Activated effector memory CD4-positive, alpha-beta T cell treated with Interleukin-2 at 50 U/mL for 16 hours (primary cell): Measurements from ENCODE around the gene LMBR1L.
"Not testable (repeated sequence)": the region's sequence is repeated elsewhere in the genome, so short reads cannot be mapped to it uniquely, and the experiment has no call there.

Experiments used
- DNase-seq: peaks from one replicate; pipeline ENCODE4 v3.0.0-alpha.2; 2020

LMBR1L gene, protein sequence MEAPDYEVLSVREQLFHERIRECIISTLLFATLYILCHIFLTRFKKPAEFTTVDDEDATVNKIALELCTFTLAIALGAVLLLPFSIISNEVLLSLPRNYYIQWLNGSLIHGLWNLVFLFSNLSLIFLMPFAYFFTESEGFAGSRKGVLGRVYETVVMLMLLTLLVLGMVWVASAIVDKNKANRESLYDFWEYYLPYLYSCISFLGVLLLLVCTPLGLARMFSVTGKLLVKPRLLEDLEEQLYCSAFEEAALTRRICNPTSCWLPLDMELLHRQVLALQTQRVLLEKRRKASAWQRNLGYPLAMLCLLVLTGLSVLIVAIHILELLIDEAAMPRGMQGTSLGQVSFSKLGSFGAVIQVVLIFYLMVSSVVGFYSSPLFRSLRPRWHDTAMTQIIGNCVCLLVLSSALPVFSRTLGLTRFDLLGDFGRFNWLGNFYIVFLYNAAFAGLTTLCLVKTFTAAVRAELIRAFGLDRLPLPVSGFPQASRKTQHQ

DNA sequence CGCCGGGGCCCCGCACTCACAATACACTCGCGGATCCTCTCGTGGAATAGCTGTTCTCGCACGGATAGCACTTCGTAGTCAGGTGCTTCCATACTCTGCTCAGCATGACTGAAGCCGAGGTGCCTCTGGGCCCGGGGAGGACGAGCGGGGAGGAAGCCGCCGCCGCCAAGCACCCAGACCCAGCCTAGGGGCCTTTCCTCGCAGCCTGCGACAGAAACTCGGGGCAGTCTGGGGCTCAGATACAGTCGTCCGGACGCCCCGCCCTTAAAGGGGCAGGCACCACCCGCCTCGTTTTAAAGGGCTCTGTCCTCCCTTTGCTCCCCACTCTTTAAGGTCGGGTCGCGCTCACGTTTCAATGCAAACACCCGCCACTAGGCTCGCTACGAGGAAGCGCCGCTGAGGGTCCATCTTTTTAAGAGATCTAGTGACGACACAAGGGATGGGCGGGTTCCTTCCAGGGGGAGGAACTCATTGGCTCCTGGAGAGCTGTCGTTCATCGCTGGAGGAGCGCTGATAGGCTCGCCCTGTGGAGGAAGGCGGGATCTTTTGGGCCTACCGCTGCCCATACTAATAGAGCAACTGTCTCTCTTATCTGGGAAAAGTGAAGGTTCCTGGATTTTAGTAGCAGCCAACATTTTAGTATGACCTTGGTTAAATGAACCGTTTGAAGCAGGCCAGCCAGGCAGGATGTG lies at the start of gene LMBR1L:
LMBR1L (minus strand) TSS at position 384 of the 692 bp plus-strand sequence; CDS start at position 92, 292 bp downstream.
- peak; percentile 94 for DNase-seq

DNA sequence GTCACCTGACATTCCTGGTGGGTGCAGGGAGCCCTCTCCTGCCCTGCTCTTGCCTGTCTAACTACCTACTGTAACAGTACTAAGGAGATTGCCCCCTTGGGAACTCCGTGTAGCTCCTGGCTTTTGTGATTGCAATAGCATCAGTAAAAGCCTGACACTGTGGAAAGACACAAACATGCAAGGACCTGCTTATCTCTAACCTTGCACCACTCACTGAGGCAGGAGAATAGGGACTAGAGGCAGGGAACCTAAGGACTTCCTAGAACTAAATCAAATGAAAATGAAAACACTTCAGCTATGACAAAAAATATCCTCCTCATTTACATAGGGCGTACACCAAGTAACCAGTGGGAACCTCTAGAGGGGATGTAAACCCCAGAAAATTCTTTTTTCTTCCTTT lies 49.8 kb upstream of the LMBR1L start:
- DNase-seq: no peak

DNA sequence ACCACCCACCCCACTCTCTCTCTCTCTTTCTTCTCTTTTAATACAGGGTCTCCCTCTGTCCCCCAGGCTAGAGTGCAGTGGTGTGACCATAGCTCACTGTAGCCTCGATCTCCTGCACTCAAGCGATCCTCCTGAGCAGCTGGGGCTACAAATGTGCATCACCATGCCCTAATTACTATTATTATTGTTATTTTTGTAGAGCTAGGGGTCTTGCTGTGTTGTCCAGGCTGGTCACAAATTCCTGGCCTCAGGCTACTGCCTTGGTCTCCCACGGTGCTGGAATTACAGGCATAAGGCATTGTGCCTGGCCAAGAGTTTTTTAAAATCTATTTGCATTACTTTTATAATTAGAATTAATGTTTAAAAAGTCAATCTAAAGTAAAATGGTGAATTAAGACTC lies 43.6 kb upstream of the LMBR1L start:
- no peak for DNase-seq

DNA sequence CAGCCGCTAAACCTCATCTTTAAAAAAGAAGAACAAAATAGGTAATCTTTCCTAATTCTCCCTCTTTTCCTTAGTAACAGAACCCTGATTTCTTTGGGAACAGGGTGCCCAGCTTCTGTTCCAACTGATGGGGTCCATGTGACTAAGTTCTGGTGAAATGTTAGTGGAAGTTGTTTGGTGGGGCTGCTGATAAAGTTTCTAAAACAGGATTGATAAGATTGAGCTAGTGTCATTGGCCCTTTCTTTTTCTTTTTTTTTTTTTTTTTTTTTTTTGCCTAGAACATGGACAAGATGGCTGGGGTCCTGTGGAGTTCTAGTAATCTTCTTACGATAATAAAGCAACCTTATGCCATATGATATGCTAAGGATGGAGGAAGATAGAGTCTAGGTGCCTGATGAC lies 36.7 kb upstream of the LMBR1L start:
- DNase-seq: no peak

DNA sequence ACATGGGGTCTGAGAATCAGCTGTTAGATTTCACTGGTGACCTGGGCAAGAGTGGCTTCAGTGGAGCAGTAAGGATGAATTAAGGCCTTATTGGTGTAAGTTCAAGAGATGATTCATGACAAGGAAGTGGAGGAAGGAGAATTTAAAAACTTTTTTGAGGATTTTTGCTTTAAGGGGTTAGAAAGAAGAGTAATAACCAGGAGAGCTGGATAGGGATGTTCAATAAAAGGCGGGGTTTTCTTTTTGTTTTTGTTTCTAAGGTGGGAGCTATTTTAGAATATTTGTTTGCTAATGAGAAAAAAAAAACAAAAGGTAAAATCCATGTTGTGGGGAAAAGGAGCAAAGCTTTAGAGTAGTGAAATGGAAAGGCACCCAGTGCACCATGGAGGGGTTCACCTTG lies 35.8 kb upstream of the LMBR1L start:
- DNase-seq: no peak

DNA sequence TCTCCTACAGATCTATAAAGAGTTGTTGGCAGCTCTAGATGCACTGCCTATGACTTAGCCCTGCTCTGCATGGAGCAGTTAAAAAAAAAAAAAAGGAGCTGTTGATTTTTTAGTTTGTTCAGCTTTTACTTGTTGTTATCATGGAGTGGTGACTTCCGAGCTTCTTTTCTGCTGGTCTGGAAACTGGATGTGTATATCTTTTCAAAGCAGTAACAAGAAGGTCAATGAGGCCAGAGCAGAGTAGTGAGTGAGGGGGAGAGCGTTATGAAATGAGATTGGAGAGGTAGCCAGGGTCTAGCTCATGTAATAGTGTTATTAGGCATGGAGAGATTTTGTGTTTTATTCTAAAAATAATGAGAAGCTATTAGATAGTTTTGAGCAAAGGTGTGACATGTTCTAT lies 33.7 kb upstream of the LMBR1L start:
- DNase-seq: no peak

DNA sequence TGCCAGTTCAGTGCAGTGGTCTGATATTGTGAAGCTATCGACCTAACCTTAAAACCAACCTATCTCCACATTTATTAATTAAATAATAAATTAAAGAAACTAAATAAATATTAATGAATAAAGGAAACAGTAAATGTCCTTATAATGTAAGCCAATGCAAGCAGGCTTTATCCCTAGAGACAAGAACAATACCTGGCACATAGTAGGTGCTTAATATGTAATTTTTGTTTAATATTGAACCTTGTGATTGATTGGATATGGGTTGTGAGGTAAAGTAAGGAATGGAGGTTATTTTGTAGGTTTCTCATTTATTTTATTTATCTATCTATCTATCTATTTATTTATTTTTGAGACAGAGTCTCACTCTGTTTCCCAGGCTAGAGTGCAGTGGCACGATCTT lies 28.4 kb upstream of the LMBR1L start:
- no peak for DNase-seq

DNA sequence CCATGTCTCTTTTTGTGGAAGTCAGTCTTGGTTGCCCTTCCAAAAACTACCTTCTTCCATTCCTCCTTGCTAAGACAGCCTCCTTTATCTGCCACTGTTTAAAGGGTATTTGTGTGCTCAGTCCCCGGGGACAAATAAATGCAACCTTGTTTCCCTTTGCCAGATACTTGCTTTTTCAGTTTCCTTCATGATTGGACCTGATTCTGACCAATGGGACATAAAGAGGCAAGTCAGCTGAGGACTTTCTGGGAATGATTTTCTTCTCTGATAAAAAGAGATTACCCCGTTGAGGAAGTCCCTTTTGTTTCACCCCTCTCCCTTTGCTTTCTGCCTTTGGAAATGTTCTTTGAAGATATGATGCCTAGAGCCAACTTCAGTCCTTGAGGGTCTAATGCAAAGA lies 27.9 kb upstream of the LMBR1L start:
- no peak for DNase-seq

DNA sequence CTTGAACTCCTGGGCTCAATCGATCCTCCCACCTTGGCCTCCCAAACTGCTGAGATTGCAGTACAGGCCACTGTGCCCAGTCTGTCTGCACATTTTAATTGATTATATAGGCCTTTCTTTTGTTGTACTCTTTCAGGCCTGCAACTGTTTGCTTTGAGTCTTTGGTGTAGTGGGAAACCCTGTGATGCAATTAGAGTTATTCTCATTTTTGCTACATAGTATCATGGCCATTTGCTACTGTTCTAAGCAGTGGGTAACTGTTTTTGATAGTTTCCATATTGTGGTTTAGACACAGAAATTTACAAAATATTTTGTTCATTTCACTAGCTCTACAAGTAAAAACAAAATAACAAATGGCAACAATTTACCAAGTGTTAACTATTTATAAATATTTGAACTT lies 26.8 kb upstream of the LMBR1L start:
- no peak for DNase-seq

DNA sequence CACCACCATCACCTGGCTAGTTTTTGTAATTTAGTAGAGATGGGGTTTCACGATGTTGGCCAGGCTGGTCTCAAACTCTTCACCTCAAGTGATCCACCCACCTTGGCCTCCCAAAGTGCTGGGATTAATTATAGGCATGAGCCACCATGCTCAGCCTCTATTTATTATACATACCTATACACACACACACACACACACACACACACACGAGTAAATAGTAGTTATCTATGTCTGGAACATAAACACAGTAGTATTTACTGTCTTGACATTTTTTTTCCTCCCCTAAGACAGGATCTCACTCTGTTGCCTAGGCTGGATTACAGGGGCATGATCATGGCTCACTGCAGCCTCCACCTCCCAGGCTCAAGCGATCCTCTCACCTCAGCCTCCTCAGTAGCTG lies 26.4 kb upstream of the LMBR1L start:
- DNase-seq: not testable (repeated sequence)

DNA sequence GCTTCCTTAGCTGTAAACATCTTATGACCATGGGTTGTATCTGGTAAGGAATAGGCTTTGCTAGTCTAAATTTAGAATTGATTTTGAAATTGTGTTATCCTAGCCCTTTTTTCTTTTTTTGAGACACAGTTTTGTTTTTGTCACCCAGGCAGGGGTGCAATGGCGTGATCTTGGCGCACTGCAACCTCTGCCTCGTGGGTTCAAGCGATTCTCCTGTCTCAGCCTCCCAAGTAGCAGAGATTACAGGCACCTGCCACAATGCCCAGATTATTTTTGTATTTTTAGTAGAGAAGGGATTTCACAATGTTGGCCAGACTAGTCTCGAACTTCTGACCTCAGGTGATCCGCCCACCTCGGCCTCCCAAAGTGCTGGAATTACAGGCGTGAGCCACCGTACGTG lies 22.9 kb upstream of the LMBR1L start:
- DNase-seq: no peak

DNA sequence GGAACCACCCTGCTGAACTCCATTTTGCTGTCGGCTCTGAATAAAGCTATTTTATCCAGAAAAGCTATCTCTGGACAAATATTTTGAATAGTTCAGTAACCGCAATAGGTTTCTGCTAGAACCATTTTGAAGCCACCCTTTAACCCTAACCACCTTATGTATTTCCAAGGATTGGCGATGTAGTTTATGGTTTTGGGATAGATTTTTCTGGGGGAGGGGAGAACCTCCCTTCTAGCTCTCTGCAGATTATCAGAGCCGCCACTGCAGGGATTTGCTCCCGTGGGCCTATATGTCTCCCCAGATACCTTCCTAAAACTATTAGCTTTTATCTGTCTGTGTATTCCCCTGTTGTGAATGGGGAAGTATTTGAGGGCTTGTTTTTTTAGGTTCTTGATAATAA lies 22.4 kb upstream of the LMBR1L start:
- no peak for DNase-seq

DNA sequence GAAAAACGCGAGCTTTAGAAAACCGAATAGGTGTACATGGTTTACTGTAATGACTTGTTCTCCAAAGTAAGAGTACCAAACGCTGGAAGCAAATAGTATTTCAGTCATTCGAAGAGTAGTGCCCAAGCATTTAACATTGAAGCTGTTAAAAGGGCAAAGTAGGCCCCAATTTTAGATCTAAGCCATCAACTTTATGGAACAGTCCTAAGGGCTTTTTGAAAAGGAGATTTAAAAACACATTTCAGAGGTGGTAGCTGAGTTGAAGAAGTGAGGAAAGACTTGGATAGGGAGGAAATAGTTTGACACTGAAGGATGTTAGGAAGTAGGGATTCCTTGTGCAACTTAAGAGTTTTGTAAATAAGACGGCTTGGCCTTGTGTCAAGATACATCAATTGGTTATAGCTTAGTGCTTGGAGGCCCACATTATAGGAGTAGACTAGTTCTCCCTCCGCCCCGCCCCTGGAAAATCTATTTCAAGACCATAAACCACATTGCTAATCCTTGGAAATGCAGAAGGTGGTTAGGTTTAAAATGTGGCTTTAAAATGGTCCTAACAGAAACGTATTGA lies 21.3 kb upstream of the LMBR1L start:
- no peak for DNase-seq

DNA sequence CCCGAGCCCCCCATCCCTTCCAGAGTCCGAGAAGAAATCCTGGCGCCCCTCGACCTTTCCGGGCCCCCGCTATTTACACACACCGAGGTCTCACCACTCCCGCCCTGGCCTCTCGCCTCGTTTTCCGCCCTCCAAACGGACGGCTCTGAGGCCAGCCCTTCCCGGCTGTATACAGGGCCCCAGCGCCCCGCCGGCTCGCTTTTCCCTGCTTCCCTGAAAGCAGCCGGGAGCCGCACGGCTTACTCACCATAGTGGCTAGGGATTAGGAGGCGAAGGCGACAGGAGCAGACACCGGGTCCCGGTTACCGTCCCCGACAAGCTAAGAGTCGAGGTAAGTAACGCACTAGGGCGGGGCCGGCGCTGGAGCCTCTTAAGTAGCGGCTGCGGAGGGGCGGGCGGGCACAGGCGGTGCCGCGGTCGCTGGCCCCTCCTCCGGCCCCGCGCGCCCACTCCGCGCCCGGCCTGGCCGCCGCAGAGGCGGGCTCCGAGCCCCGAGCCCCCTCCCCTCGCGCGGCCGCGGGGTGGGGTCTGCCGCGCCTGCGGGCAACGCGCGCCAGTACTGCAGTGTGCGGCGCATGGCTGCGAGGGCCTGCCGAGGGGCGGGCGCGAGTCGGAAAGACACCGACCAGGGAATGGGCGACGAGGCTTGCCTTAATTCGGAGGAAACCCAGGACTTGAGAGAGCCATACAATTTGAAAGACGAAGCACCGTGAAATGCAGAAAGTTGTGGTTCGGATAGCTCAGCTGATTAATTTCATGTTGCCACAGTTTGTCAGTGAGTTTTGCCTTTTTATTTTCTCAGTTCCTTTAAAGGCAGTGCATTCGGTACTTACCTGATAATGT lies 20.6 kb upstream of the LMBR1L start, which contains the start of gene TUBA1B:
TUBA1B (minus strand) TSS at position 345 of the 843 bp plus-strand sequence; CDS start at position 250, 95 bp downstream.
- peak; percentile 84 for DNase-seq

DNA sequence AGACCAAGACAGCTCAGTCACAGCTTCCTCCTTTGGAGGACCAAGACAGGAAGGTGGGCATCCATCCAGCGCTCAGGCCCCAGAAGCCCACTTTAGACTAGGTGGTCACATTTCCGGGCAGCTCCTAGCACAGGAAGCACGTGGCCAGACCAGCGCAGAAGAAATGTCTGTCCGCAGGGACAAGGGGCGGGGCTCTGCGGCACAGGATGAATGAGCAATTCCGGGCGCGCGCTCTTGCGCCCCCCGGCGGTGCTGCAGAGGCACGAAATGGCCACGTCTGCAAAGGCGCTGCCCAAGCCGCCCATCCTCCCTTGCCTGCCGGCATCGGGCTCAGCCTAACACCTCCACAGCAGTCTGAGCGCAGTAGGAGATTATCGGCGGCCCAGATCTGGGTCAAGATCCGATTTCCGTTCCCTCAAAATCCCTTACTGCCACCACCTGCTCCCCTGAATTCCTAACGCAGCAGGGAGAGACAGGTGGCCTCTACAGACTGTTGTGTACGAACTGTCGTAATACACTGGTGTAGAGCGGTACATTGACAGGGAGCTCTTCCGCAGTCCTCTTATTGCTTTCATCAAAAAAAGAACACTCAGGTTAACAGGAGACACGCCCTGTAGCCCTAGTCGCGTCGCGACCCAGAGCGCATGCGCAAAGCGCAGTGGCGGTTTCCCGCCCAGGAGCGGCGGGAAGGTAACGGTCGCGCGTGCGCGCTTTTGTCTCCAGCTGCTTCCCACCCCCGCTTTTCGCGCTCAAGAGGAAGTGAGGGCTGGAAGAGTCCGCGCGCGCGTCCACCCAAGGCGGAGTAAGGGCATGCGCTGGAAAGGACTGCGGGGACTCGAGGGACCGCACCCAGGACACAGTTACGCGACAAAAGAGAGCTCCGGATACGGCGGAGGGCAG lies 19.8 kb upstream of the LMBR1L start:
- peak; percentile 90 for DNase-seq

DNA sequence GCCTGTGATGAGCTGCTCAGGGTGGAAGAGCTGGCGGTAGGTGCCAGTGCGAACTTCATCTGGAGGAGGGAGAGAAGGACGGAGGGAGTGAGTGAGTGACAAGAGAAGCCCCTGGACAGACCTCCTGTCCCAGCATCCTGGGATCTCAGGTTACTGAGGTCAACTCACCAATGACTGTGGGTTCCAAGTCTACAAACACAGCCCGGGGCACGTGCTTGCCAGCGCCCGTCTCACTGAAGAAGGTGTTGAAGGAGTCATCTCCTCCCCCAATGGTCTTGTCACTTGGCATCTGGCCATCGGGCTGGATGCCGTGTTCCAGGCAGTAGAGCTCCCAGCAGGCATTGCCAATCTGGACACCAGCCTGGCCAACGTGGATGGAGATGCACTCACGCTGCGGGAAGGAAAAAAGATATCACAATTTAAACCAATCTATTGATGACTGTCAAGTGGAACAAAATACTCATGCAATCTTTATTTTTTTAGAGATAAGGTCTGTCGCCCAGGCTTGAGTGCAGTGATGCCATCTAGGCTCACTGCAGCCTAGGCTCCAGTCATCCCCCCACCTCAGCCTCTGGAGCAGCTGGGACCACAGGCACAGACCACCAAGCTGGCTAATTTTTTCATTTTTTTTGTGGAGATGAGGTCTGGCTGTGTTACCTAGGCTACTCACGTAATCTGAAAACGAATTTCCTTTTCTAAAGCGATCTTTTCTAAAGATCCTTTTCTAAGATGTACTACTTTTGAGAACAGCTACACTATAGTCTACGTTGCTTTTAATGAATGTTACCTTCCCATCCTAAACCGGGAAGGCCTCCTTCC lies 18.9 kb upstream of the LMBR1L start:
- DNase-seq: no peak

DNA sequence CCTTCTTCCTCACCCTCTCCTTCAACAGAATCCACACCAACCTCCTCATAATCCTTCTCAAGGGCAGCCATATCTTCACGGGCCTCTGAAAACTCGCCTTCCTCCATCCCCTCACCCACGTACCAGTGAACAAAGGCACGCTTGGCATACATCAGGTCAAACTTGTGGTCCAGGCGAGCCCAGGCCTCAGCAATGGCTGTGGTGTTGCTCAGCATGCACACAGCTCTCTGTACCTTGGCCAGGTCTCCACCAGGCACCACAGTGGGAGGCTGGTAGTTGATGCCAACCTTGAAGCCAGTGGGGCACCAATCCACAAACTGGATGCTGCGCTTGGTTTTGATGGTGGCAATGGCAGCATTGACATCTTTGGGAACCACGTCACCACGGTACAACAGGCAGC lies 17.3 kb upstream of the LMBR1L start:
- not testable (repeated sequence) for DNase-seq

DNA sequence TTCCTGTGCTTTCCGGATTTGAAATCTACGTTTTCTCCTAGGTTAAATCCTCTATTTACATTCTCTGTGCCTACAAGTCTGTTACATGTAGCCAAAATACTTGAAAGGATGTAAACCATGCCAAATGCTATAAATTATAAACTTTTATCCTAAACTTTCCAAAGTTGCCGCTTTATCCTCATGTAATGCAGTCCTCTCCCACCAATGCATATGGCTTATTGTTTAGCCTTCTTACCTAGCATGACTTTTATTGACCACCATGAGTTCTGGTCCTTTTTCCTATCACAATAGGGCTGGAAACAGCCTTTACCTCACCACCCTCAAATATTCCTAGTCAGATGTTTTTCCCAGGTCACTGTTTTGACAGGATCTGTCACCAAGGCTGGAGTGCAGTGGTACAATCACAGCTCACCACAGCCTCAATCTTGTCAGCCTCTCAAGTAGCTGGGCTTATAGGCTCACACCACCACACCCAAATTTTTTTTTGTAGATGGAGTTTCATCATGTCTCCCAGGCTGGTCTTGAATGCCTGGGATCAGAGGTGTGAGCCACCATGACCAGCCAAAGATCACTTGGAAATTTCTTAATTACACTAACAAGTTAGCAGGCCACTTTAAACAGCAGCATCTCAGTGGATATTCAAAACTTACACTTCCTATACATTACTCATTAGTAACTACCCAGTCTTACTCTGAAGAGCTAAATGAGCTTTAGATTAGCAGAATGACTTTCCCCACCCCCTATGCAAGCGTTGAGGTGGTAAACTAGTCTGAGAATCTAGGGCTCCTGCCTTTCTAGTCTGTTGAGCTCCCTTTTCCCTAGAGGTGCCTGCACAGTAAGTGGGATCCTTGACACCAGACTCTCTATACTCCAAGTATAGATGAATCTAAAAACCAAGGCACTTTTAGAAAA lies 16.5 kb upstream of the LMBR1L start:
- DNase-seq: no peak

DNA sequence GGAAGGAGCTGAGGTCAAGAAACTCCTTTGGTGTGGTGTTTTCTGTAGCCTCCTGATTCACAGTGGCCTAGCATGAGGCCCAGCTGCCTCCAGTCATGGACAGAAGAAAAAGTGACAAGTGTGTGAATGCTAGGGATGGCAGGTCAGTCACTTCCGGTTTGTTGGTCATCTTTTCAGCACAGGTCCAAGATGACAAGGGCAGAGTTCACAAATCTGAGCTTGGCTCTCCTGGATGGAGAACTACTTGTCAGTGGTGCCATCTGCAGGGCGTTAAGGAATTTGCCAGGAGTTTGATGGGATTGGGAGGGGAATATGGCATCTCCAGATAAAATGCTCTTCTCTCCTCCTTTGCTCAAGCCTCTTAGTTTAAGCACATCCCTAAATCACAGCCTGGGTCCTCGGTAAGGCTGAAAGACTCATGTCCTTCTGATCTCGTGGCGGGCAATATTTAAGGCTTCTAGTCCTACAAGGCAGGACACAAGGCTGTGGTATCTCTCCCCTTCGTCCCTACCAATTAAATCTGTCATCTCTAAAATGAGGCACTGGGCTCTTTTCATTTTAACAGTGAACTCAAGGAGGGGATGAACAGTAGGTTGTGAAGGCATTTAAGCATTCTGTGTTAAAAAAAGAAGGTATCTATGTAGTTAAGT lies 10.5 kb upstream of the LMBR1L start:
- no peak for DNase-seq
